NCI-H82 treated with DMSO at 0.1 percent for 48 hours (cell line): ENCODE measurements around the gene RNF208.

Experiments used
- DNase-seq: peaks from one replicate; lab custom pipeline; 2025; ENCODE audit not compliant: unreplicated experiment; lab: John Stamatoyannopoulos, UW

The RNF208 gene

GRCh38 chr9:137228506-137228967 is 6.5 kb upstream of the RNF208 start:
- no peak for DNase-seq

GRCh38 chr9:137227853-137228505 is 5.9 kb upstream of the RNF208 start:
- no peak for DNase-seq

GRCh38 chr9:137227054-137227852 is 5.2 kb upstream of the RNF208 start, which contains the start of gene RNF224:
Gene RNF224 (plus strand): TSS chr9:137227502. CDS start chr9:137228336, 834 bp downstream.
- no peak for DNase-seq

- no peak for DNase-seq
Observed at GRCh38 chr9:137226338-137227053, 4.5 kb upstream of the RNF208 start.

- no peak for DNase-seq
Observed at GRCh38 chr9:137225699-137226331, 3.8 kb upstream of the RNF208 start.

GRCh38 chr9:137224830-137225694 is 3.0 kb upstream of the RNF208 start, which contains the start of gene CYSRT1:
Gene CYSRT1 (plus strand): TSS chr9:137225174. CDS start chr9:137225622, 448 bp downstream.
- DNase-seq: no peak

GRCh38 chr9:137223078-137223970 is 1.3 kb upstream of the RNF208 start:
- DNase-seq: peak; percentile 85

- DNase-seq: no peak
Observed at GRCh38 chr9:137221506-137222111, 431 bp downstream of the RNF208 start.

GRCh38 chr9:137221095-137221505 is 940 bp downstream of the RNF208 start:
- DNase-seq: no peak

- no peak for DNase-seq
Observed at GRCh38 chr9:137220317-137221094, 1.5 kb downstream of the RNF208 start.

GRCh38 chr9:137219757-137220316 is 2.2 kb downstream of the RNF208 start:
- no peak for DNase-seq

- no peak for DNase-seq
Observed at GRCh38 chr9:137218754-137219271, 3.2 kb downstream of the RNF208 start.

GRCh38 chr9:137218212-137218753 is 3.8 kb downstream of the RNF208 start:
- no peak for DNase-seq

GRCh38 chr9:137217276-137218211 is 4.5 kb downstream of the RNF208 start:
- DNase-seq: no peak

- DNase-seq: no peak
Observed at GRCh38 chr9:137216188-137216965, 5.7 kb downstream of the RNF208 start.
